ENCODE measurements around the gene IL23R.

GRCh38 chr1:67236277-67236676 lies 70.0 kb downstream of the IL23R start:
- TF ChIP-seq, protein P1, sequence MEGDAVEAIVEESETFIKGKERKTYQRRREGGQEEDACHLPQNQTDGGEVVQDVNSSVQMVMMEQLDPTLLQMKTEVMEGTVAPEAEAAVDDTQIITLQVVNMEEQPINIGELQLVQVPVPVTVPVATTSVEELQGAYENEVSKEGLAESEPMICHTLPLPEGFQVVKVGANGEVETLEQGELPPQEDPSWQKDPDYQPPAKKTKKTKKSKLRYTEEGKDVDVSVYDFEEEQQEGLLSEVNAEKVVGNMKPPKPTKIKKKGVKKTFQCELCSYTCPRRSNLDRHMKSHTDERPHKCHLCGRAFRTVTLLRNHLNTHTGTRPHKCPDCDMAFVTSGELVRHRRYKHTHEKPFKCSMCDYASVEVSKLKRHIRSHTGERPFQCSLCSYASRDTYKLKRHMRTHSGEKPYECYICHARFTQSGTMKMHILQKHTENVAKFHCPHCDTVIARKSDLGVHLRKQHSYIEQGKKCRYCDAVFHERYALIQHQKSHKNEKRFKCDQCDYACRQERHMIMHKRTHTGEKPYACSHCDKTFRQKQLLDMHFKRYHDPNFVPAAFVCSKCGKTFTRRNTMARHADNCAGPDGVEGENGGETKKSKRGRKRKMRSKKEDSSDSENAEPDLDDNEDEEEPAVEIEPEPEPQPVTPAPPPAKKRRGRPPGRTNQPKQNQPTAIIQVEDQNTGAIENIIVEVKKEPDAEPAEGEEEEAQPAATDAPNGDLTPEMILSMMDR (IDR thresholded peaks at IDR 0.05), result no peak
- TF ChIP-seq POLR2A (IDR thresholded peaks at IDR 0.05), result no peak
